Spleen (tissue), 11 donors: Measurements from ENCODE around the gene ADGB. TPM values are rescaled to one million over a fixed set of nuclear protein-coding genes. Genes with fewer than 3 reads are reported as not detected.

Source experiments
- DNase-seq: peaks from one replicate; pipeline ENCODE4 v3.0.0-alpha.2; 2020
- H3K27ac ChIP-seq, 8 donors: fragments of 200-600 bp; sonication (generic) in 7 of 8; 1 replicate in 4 of 8; 2 replicates in 4 of 8; pipeline versions ENCODE4 v1.5.0 to v1.8.0; 2016 to 2021; ENCODE audit warnings: inconsistent platforms in 4 of 8, mild to moderate bottlenecking in 4 of 8, moderate library complexity in 1 of 8
- H3K27me3 ChIP-seq, 7 donors: fragments of 200-600 bp; sonication (generic) in 6 of 7; replicated peaks in 1 of 7; 1 replicate in 4 of 7; 2 replicates in 3 of 7; pipeline versions ENCODE4 v1.5.0 to v1.8.0; 2016 to 2021; ENCODE audit warnings: inconsistent platforms in 3 of 7, mild to moderate bottlenecking in 1 of 7
- H3K36me3 ChIP-seq, 6 donors: fragments of 200-600 bp; sonication (generic) in 5 of 6; 1 replicate in 4 of 6; 2 replicates in 2 of 6; pipeline versions ENCODE4 v1.5.0 to v1.8.0; 2016 to 2021; ENCODE audit warnings: inconsistent platforms in 2 of 6
- H3K4me1 ChIP-seq, 6 donors: fragments of 200-600 bp; sonication (generic) in 5 of 6; 1 replicate in 3 of 6; 2 replicates in 3 of 6; pipeline versions ENCODE4 v1.5.0 to v1.8.0; 2016 to 2021; ENCODE audit warnings: inconsistent platforms in 3 of 6
- H3K4me3 ChIP-seq, 8 donors: fragments of 200-600 bp; sonication (generic) in 7 of 8; 1 replicate in 4 of 8; 2 replicates in 4 of 8; pipeline versions ENCODE4 v1.5.0 to v1.8.0; 2016 to 2021; ENCODE audit warnings: inconsistent platforms in 4 of 8, mild to moderate bottlenecking in 4 of 8, moderate library complexity in 2 of 8
- H3K9me3 ChIP-seq, 8 donors: fragments of 200-600 bp; sonication (generic) in 7 of 8; 1 replicate in 4 of 8; 2 replicates in 4 of 8; pipeline versions ENCODE4 v1.5.0 to v1.8.0; 2016 to 2021; ENCODE audit warnings: inconsistent platforms in 4 of 8
- CTCF ChIP-seq, 11 experiments: fragments of 200-600 bp in 7 of 11; fragments of 450-650 bp in 4 of 11; sonication (generic) in 4 of 11; IDR thresholded peaks in 8 of 11; conservative IDR thresholded peaks in 3 of 11; 1 replicate in 7 of 11; 2 replicates in 4 of 11; pipeline versions ENCODE4 v1.4.0 to v1.8.0; 2016 to 2021; ENCODE audit warnings: antibody characterized with exemption in 11 of 11, inconsistent platforms in 4 of 11, mild to moderate bottlenecking in 1 of 11
- POLR2A ChIP-seq, 3 donors: fragments of 450-650 bp; IDR thresholded peaks; one replicate each; pipeline ENCODE4 v1.5.1; 2017; ENCODE audit warnings: antibody characterized with exemption in 3 of 3, mild to moderate bottlenecking in 1 of 3
- POLR2AphosphoS5 ChIP-seq, 3 donors: sonication (generic); formaldehyde crosslinking; IDR thresholded peaks; one replicate each; pipeline ENCODE4 v1.5.1; 2017; ENCODE audit warnings: antibody characterized with exemption in 3 of 3
- WGBS, 5 donors: extraction: QIAGEN DNeasy Blood & Tissue Kit in 3 of 5; methylation state at CpG; one replicate each; pipeline versions ENCODE4 v1.1.5 to v1.1.7; 2013 to 2018; 5-methylcytosine and 5-hydroxymethylcytosine counted together
- intact Hi-C: fragments of 100-400 bp; cut with DNase I; formaldehyde crosslinking; loops from one replicate; pipeline ENCODE4 v1.15.0; 2023; ENCODE audit warnings: low total_unique reads
- polyA plus RNA-seq, 3 donors: library from polyadenylated mRNA; stranded (reverse); fragments of 200-250 nt; gene quantifications; one replicate each; pipeline ENCODE4 v1.2.1, GENCODE V29; 2013
- total RNA-seq, 7 donors: library from RNA; depleted of rRNA in 3 of 7; stranded (reverse); fragments of >200 nt in 3 of 7; fragmentation: NEBNext Ultra II Directional in 4 of 7; extraction: Animal tissue kit (Norgen Biotek cat#: 25700) in 4 of 7; gene quantifications; one replicate each; pipeline versions ENCODE4 v1.1.0 to v1.2.1, GENCODE V29; 2016 to 2021
- donor health status: healthy with polysubstance abuse.
- donor health status: DM: no; HTN: no; CAD: no; lungs with moderate emphysema.
- donor health status: DM: no; HTN: no; CAD: no.
- donor health status: Bipolar disorder and iron deficiency.
- donor health status: healthy.
- donor health status: DM: no; HTN: no; CAD: no.
- donor health status: DM: yes; HTN: yes; CAD: no.

Gene ADGB
- total and polyA plus RNA-seq, 10 donors, result 0.28 to 0.52 TPM; not detected in 8

GRCh38 chr6:146741609-146742008 is 142.8 kb downstream of the ADGB start:
- Histone ChIP-seq H3K36me3 (no peaks in the 10 kb centered on the region), H3K4me1 (no peaks in the 10 kb centered on the region), H3K27me3 (no peaks in the 10 kb centered on the region), H3K27ac (no peak overlapping the region), H3K4me3 (no peak overlapping the region), H3K9me3 (no peaks in the 10 kb centered on the region)
- intact Hi-C loops, result no loop called here
- no peak for TF ChIP-seq CTCF (IDR thresholded peaks at IDR 0.05 in 8 of 11, conservative IDR thresholded peaks at IDR 0.05 in 3 of 11)
- TF ChIP-seq POLR2AphosphoS5 (IDR thresholded peaks at IDR 0.05), result no peak
- no peak for TF ChIP-seq POLR2A (IDR thresholded peaks at IDR 0.05)
- DNase-seq, result no peak

GRCh38 chr6:146753306-146753705 is 154.5 kb downstream of the ADGB start:
- intact Hi-C loops, result no loop called here
- no peaks in the 10 kb centered on the region for H3K27me3 ChIP-seq
- no peak for TF ChIP-seq CTCF (IDR thresholded peaks at IDR 0.05 in 8 of 11, conservative IDR thresholded peaks at IDR 0.05 in 3 of 11)
- no peak for TF ChIP-seq POLR2AphosphoS5 (IDR thresholded peaks at IDR 0.05)
- no peak for TF ChIP-seq POLR2A (IDR thresholded peaks at IDR 0.05)
- DNase-seq, result no peak
- H3K4me3 ChIP-seq, result no peak overlapping the region
- peaks cover 0 to 20% (median 10%) of the 10 kb centered on the region in 8 donors for H3K9me3 ChIP-seq
- H3K27ac ChIP-seq, result no peak overlapping the region
- 66 to 82% (median 75%) methylated on average over 2 of the region's 2 CpGs for WGBS, 5 donors
- no peaks in the 10 kb centered on the region for H3K4me1 ChIP-seq
- no peaks in the 10 kb centered on the region for H3K36me3 ChIP-seq

GRCh38 chr6:146767632-146768031 is 168.9 kb downstream of the ADGB start:
- Histone ChIP-seq H3K36me3 (no peaks in the 10 kb centered on the region), H3K4me1 (peaks cover 0 to 34% (median 15%) of the 10 kb centered on the region in 6 donors), H3K27ac (no peak overlapping the region), H3K4me3 (no peak overlapping the region), H3K9me3 (no peaks in the 10 kb centered on the region), H3K27me3 (peaks cover 0 to 8% (median 0%) of the 10 kb centered on the region in 7 donors)
- 51 to 77% (median 58%) methylated on average over 1 of the region's 1 CpG for WGBS, 5 donors
- intact Hi-C loops, result no loop called here
- no peak for TF ChIP-seq CTCF (IDR thresholded peaks at IDR 0.05 in 8 of 11, conservative IDR thresholded peaks at IDR 0.05 in 3 of 11)
- TF ChIP-seq POLR2AphosphoS5 (IDR thresholded peaks at IDR 0.05), result no peak
- TF ChIP-seq POLR2A (IDR thresholded peaks at IDR 0.05), result no peak
- DNase-seq, result no peak

GRCh38 chr6:146768722-146769121 is 169.9 kb downstream of the ADGB start:
- TF ChIP-seq CTCF (IDR thresholded peaks at IDR 0.05 in 8 of 11, conservative IDR thresholded peaks at IDR 0.05 in 3 of 11), result no peak
- TF ChIP-seq POLR2AphosphoS5 (IDR thresholded peaks at IDR 0.05), result no peak
- no peak for TF ChIP-seq POLR2A (IDR thresholded peaks at IDR 0.05)
- Histone ChIP-seq H3K27ac (no peak overlapping the region), H3K4me1 (peaks cover 0 to 34% (median 15%) of the 10 kb centered on the region in 6 donors), H3K4me3 (no peak overlapping the region), H3K9me3 (no peaks in the 10 kb centered on the region), H3K36me3 (no peaks in the 10 kb centered on the region), H3K27me3 (peaks cover 0 to 8% (median 0%) of the 10 kb centered on the region in 7 donors)
- intact Hi-C loops, result no loop called here
- whole genome bisulfite sequencing, 5 donors, result 78 to 96% (median 91%) methylated on average over 2 of the region's 2 CpGs
- no peak for DNase-seq
